Smooth muscle cell (in vitro differentiated cells): ENCODE results near the gene BTBD2. TPM values are rescaled to one million over a fixed set of nuclear protein-coding genes. Genes with fewer than 3 reads are reported as not detected.

ENCODE experiments used
- DNase-seq: peaks from one replicate; lab custom pipeline; 2025; ENCODE audit not compliant: unreplicated experiment; lab: John Stamatoyannopoulos, UW
- H2AFZ ChIP-seq: fragments of 200-600 bp; sonication (generic); 2 replicates; pipeline ENCODE4 v1.6.0; 2016; ENCODE audit warnings: antibody characterized with exemption, low read depth, mild to moderate bottlenecking
- H3F3A ChIP-seq: fragments of 200-600 bp; sonication (generic); 2 replicates; pipeline ENCODE4 v1.6.0; 2017; ENCODE audit warnings: antibody characterized with exemption, low read depth
- H3K27ac ChIP-seq: fragments of 200-600 bp; sonication (generic); 2 replicates; pipeline ENCODE4 v1.5.1; 2016; ENCODE audit warnings: low read depth, mild to moderate bottlenecking
- H3K27me3 ChIP-seq: fragments of 200-600 bp; sonication (generic); 2 replicates; pipeline ENCODE4 v1.6.1; 2016; ENCODE audit warnings: low read depth, mild to moderate bottlenecking
- H3K36me3 ChIP-seq: fragments of 200-600 bp; sonication (generic); 2 replicates; pipeline ENCODE4 v1.5.1; 2016; ENCODE audit warnings: low read depth
- H3K4me1 ChIP-seq: fragments of 200-600 bp; sonication (generic); 2 replicates; pipeline ENCODE4 v1.5.1; 2016; ENCODE audit warnings: low read depth
- H3K4me2 ChIP-seq: fragments of 200-600 bp; sonication (generic); 2 replicates; pipeline ENCODE4 v1.6.0; 2016; ENCODE audit warnings: mild to moderate bottlenecking
- H3K4me3 ChIP-seq: fragments of 200-600 bp; sonication (generic); 2 replicates; pipeline ENCODE4 v1.5.1; 2016; ENCODE audit warnings: mild to moderate bottlenecking
- H3K79me2 ChIP-seq: fragments of 200-600 bp; sonication (generic); 2 replicates; pipeline ENCODE4 v1.6.0; 2016; ENCODE audit warnings: low read depth, mild to moderate bottlenecking
- H3K9ac ChIP-seq: fragments of 200-600 bp; sonication (generic); 2 replicates; pipeline ENCODE4 v1.6.0; 2016; ENCODE audit warnings: low read depth
- H3K9me3 ChIP-seq: fragments of 200-600 bp; sonication (generic); replicated peaks from 2 replicates; pipeline ENCODE4 v1.5.1; 2016; ENCODE audit warnings: low read depth
- H4K20me1 ChIP-seq: fragments of 200-600 bp; sonication (generic); 2 replicates; pipeline ENCODE4 v1.6.0; 2016; ENCODE audit warnings: low read depth
- WGBS: methylation state at CpG from one replicate; pipeline ENCODE4 v1.1.7; 2016; ENCODE audit warnings: low lambda C conversion rate; 5-methylcytosine and 5-hydroxymethylcytosine counted together
- polyA plus RNA-seq: library from polyadenylated mRNA; unstranded; fragments of >200 nt; fragmentation: Nextera tagmentation; extraction: Ambion mirVana; gene quantifications from 2 replicates; pipeline ENCODE4 v1.2.1, GENCODE V29; 2016
- total RNA-seq: library from RNA; depleted of rRNA; stranded (reverse); fragments of >200 nt; gene quantifications from 2 replicates; pipeline ENCODE4 v1.2.3, GENCODE V29; 2014
- TF ChIP-seq, protein P1 (sequence below): fragments of 200-600 bp; sonication (generic); IDR thresholded peaks from 2 replicates; pipeline ENCODE4 v1.5.1; 2017; ENCODE audit warnings: borderline replicate concordance, mild to moderate bottlenecking, antibody characterized with exemption; ENCODE audit not compliant: insufficient read depth, poor library complexity, severe bottlenecking

BTBD2 gene
- total and polyA plus RNA-seq, 2 experiments from 2014 or later, result 37.8 to 63.2 TPM

DNA sequence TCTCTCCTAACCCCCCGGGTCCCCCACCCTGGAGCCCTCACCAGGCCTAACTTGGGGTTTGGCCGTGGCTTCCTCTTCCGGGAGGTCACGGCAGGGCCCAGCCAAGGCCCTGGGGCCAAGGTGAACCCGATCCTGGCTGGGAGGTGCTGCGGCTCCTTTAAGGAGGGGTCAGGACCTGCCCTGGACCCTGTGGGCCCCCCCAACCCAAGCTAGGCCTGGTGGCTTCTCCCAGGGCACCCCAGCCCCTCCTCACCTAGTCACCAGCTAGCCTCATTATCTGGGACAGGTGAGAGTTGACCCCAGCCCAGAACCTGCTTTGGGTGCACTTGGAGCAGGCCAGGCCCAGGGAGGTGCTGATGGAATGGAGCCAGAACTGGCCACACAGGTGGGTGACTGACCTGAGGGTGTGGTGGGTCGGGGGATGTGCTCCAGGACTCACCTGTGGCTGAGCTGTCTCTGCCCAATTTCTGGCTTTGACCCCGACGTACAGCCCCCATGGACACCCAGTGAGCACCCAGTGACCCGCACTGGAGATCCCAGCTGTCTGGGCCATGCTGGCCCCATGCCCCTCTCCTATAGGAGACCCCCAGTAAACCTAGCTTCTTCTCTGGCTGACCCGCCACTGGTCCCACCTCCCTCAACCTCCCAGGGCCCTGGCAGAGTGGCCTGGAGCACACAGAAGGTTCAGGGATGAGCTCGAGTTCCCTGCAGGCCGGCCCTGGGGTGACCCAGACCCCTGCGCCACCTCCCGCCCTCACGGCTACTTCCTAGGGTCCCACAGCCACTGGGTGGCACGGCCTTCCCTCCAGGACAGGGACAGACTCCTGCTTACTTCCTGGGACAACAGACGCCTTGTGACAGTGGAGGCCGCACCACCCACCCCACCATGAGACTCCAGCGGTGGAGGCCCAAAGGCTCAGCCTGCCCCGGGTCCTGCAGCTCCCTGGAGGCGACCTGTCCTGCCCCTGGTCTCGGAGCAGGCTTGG, 42.3 kb upstream of the BTBD2 start:
- Histone ChIP-seq H3K9me3 (no peaks in the 10 kb centered on the region), H3K4me3 (no peak overlapping the region), H3K9ac (no peak overlapping the region), H3K27ac (peak overlapping the region; percentile 98), H2AFZ (no peak overlapping the region), H3K4me2 (no peak overlapping the region), H3K27me3 (no peaks in the 10 kb centered on the region), H3F3A (peaks cover 8% of the 10 kb centered on the region), H3K4me1 (peaks cover 23% of the 10 kb centered on the region), H3K79me2 (no peaks in the 10 kb centered on the region), H3K36me3 (no peaks in the 10 kb centered on the region), H4K20me1 (no peaks in the 10 kb centered on the region)
- TF ChIP-seq, protein P1, sequence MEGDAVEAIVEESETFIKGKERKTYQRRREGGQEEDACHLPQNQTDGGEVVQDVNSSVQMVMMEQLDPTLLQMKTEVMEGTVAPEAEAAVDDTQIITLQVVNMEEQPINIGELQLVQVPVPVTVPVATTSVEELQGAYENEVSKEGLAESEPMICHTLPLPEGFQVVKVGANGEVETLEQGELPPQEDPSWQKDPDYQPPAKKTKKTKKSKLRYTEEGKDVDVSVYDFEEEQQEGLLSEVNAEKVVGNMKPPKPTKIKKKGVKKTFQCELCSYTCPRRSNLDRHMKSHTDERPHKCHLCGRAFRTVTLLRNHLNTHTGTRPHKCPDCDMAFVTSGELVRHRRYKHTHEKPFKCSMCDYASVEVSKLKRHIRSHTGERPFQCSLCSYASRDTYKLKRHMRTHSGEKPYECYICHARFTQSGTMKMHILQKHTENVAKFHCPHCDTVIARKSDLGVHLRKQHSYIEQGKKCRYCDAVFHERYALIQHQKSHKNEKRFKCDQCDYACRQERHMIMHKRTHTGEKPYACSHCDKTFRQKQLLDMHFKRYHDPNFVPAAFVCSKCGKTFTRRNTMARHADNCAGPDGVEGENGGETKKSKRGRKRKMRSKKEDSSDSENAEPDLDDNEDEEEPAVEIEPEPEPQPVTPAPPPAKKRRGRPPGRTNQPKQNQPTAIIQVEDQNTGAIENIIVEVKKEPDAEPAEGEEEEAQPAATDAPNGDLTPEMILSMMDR, result no peak
- 93% methylated on average over 23 of the region's 23 CpGs for WGBS
- no peak for DNase-seq

DNA sequence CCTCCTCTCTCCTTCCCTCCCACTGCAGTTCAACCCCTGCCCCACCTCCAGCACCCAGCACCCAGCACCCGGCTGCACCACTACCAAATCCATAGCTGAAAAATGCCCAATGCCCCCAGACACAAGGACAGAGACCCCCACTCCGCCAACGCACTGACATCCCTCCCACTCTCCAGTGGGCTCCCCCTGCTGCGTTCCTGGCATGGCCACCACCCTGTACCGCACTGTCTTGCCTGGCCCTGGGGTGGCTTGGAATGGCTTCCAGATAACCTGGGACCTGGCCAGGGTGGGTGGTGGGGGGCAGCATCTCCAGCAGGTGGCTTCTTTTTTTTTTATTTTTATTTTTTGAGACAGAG, 41.3 kb upstream of the BTBD2 start:
- no peak overlapping the region for H3K27ac ChIP-seq
- H3K36me3 ChIP-seq, result no peaks in the 10 kb centered on the region
- H3F3A ChIP-seq, result peaks cover 8% of the 10 kb centered on the region
- no peaks in the 10 kb centered on the region for H3K79me2 ChIP-seq
- no peaks in the 10 kb centered on the region for H3K9me3 ChIP-seq
- no peak overlapping the region for H3K9ac ChIP-seq
- H4K20me1 ChIP-seq, result no peaks in the 10 kb centered on the region
- H3K27me3 ChIP-seq, result no peaks in the 10 kb centered on the region
- H2AFZ ChIP-seq, result no peak overlapping the region
- peaks cover 23% of the 10 kb centered on the region for H3K4me1 ChIP-seq
- no peak for DNase-seq
- TF ChIP-seq, protein P1, result no peak
- H3K4me3 ChIP-seq, result no peak overlapping the region
- WGBS, result 79% methylated on average over 5 of the region's 5 CpGs
- H3K4me2 ChIP-seq, result no peak overlapping the region

DNA sequence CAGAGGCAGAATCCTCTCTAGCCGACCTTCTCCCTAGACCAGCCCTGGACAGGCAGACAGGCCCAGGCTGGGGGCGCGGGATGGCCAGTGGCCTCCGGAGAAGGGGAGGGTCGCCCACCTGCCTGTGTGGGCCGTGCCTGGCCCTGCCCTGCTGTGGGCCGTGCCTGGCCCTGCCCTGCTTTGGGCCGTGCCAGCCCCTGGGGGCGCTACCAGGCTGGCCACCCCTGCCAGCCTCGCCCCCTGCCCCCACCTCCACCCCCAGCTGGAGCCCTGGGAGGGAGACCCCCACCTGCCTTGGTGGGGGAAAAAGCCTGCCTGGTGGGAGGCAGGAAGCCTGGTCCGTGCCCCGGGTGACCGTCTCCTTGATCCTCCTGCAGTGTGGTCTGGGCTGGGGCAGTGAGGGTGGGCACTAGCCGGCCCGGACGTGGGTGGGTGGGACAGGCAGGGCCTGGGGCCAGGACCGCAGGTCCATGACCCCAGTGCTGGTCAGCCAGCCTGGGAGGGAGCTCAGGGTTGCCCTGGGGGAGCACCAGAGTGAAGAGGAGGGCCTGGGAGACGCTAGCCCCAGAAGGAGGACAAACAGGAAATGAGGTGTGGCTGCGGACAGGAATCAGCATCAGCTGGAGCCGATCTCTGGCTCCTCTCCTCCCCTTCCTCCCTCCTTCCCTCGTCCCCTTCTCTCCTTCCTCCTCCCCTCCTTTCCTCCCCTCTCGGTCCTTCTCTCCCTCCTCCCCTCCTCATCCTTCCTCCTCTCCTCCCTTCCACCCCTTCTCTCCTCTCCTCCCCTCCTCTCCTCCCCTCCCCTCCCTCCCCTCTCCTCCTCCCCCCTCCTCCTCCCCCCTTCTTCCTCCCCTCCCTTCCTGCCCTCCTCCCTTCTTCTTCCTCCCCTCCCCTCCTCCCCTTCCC, 40.7 kb upstream of the BTBD2 start:
- H3K4me3 ChIP-seq, result no peak overlapping the region
- no peaks in the 10 kb centered on the region for H3K36me3 ChIP-seq
- WGBS, result 34% methylated on average over 8 of the region's 22 CpGs
- H3K9me3 ChIP-seq, result no peaks in the 10 kb centered on the region
- H4K20me1 ChIP-seq, result no peaks in the 10 kb centered on the region
- TF ChIP-seq, protein P1, result no peak
- no peaks in the 10 kb centered on the region for H3K27me3 ChIP-seq
- H3K79me2 ChIP-seq, result no peaks in the 10 kb centered on the region
- peak overlapping the region; percentile 33 for H3K4me2 ChIP-seq
- no peak overlapping the region for H3K27ac ChIP-seq
- peaks cover 8% of the 10 kb centered on the region for H3F3A ChIP-seq
- no peak for DNase-seq
- H3K9ac ChIP-seq, result no peak overlapping the region
- H3K4me1 ChIP-seq, result peaks cover 23% of the 10 kb centered on the region
- no peak overlapping the region for H2AFZ ChIP-seq
